IMR-90 (cell line): Measurements from ENCODE around the gene OTULINL. TPM values are rescaled to one million over a fixed set of nuclear protein-coding genes. Genes with fewer than 3 reads are reported as not detected.

Experiments used
- ATAC-seq: fragments of 200-7000 bp; cut with Tn5 transposase; 2 replicates; pipeline ENCODE4 v1.9.1; 2020; ENCODE audit warnings: low read depth, mild to moderate bottlenecking, moderate library complexity
- BruUV-seq: library from RNA; stranded (reverse); fragments of 400-500 nt; replicated peaks from 2 replicates; lab custom pipeline; 2021; lab: Mats Ljungman, UMichigan
- CTCF ChIA-PET: fragments of 300-600 bp; formaldehyde crosslinking; extraction: SDS; loops from one replicate; lab custom pipeline; 2021; ENCODE audit warnings: antibody characterized with exemption; lab: Yijun Ruan, JAX
- POLR2A ChIA-PET: fragments of 300-600 bp; sonication (Branson Sonifier 250); formaldehyde crosslinking; loops from one replicate; lab custom pipeline; 2022; ENCODE audit warnings: antibody characterized with exemption; ENCODE audit not compliant: unreplicated experiment; lab: Charles Lee
- DNase-seq: peaks from one replicate; pipeline ENCODE4 v3.0.0; 2013
- H2AFZ ChIP-seq: replicated peaks from 2 replicates; pipeline ENCODE3; 2013; ENCODE audit warnings: low read length, mild to moderate bottlenecking; ENCODE audit not compliant: poor library complexity
- H2AK5ac ChIP-seq: 2 replicates; pipeline ENCODE4 v1.6.1; 2013; ENCODE audit warnings: low read depth, low read length, inconsistent platforms
- H2AK9ac ChIP-seq: replicated peaks from 2 replicates; pipeline ENCODE3; 2013; ENCODE audit warnings: mild to moderate bottlenecking, low read depth, low read length, moderate library complexity; ENCODE audit not compliant: poor library complexity
- H2BK120ac ChIP-seq: 2 replicates; pipeline ENCODE4 v1.6.1; 2013; ENCODE audit warnings: low read depth, low read length, inconsistent platforms
- H2BK15ac ChIP-seq: 3 replicates; pipeline ENCODE4 v1.6.1; 2013; ENCODE audit warnings: low read depth, low read length, inconsistent platforms
- H2BK20ac ChIP-seq: 2 replicates; pipeline ENCODE4 v1.6.1; 2013; ENCODE audit warnings: low read depth, mild to moderate bottlenecking, inconsistent platforms, low read length, moderate library complexity
- H2BK5ac ChIP-seq: 2 replicates; pipeline ENCODE4 v1.6.1; 2013; ENCODE audit warnings: mild to moderate bottlenecking, low read depth, low read length, inconsistent platforms; ENCODE audit not compliant: poor library complexity, severe bottlenecking
- H3K14ac ChIP-seq: replicated peaks from 2 replicates; pipeline ENCODE4 v1.6.1; 2013; ENCODE audit warnings: low read depth, low read length, inconsistent platforms
- H3K18ac ChIP-seq: 2 replicates; pipeline ENCODE4 v1.6.1; 2013; ENCODE audit warnings: low read depth, low read length, control low read depth
- H3K23ac ChIP-seq: 2 replicates; pipeline ENCODE4 v1.6.1; 2013; ENCODE audit warnings: low read depth, low read length, inconsistent platforms
- H3K27ac ChIP-seq: 2 replicates; pipeline ENCODE4 v1.5.1; 2013; ENCODE audit warnings: mild to moderate bottlenecking, control low read depth, low read length; ENCODE audit not compliant: insufficient read depth
- H3K27me3 ChIP-seq: 2 replicates; pipeline ENCODE4 v1.6.1; 2013; ENCODE audit warnings: low read length; ENCODE audit not compliant: control insufficient read depth, insufficient read depth
- H3K36me3 ChIP-seq: 2 replicates; pipeline ENCODE4 v1.6.1; 2013; ENCODE audit warnings: low read length, mixed read lengths; ENCODE audit not compliant: control insufficient read depth, insufficient read depth
- H3K4ac ChIP-seq: 2 replicates; pipeline ENCODE4 v1.6.1; 2013; ENCODE audit warnings: low read depth, low read length, inconsistent platforms
- H3K4me1 ChIP-seq: 2 replicates; pipeline ENCODE4 v1.6.1; 2013; ENCODE audit warnings: low read length, mixed read lengths; ENCODE audit not compliant: control insufficient read depth, insufficient read depth
- H3K4me2 ChIP-seq: 2 replicates; pipeline ENCODE4 v1.6.1; 2013; ENCODE audit warnings: low read depth, mild to moderate bottlenecking, control low read depth, low read length, moderate library complexity
- H3K4me3 ChIP-seq: 2 replicates; pipeline ENCODE4 v1.5.1; 2013; ENCODE audit warnings: low read depth, mild to moderate bottlenecking, control low read depth, low read length, moderate library complexity; ENCODE audit not compliant: insufficient read depth
- H3K56ac ChIP-seq: 2 replicates; pipeline ENCODE4 v1.6.1; 2013; ENCODE audit warnings: low read length, inconsistent platforms; ENCODE audit not compliant: insufficient read depth; ENCODE audit errors: extremely low read depth
- H3K79me1 ChIP-seq, 2 experiments: 2 replicates each; pipeline ENCODE4 v1.6.1; 2013; ENCODE audit warnings: low read length in 2 of 2, inconsistent platforms in 1 of 2, low read depth in 1 of 2
- H3K9ac ChIP-seq: 2 replicates; pipeline ENCODE4 v1.6.1; 2013; ENCODE audit warnings: low read depth, low read length, control low read depth
- H3K9me1 ChIP-seq: 2 replicates; pipeline ENCODE4 v1.6.1; 2013; ENCODE audit warnings: low read length, inconsistent platforms; ENCODE audit not compliant: insufficient read depth
- H3K9me3 ChIP-seq: 2 replicates; pipeline ENCODE4 v1.6.1; 2013; ENCODE audit warnings: low read length; ENCODE audit not compliant: control insufficient read depth, insufficient read depth
- H4K20me1 ChIP-seq: 2 replicates; pipeline ENCODE4 v1.6.1; 2013; ENCODE audit warnings: low read length, inconsistent platforms; ENCODE audit not compliant: insufficient read depth
- H4K5ac ChIP-seq: 2 replicates; pipeline ENCODE4 v1.6.1; 2013; ENCODE audit warnings: mild to moderate bottlenecking, low read depth, low read length, control low read depth
- H4K8ac ChIP-seq, 2 experiments: 2 replicates each; pipeline ENCODE4 v1.6.1; 2013; ENCODE audit warnings: low read depth in 2 of 2, low read length in 2 of 2, control low read depth in 1 of 2, inconsistent platforms in 1 of 2
- H4K91ac ChIP-seq: 2 replicates; pipeline ENCODE4 v1.6.1; 2013; ENCODE audit warnings: low read depth, low read length, inconsistent platforms; ENCODE audit not compliant: insufficient read depth
- BHLHE40 ChIP-seq: fragments of 150-350 bp; IDR thresholded peaks from 2 replicates; pipeline ENCODE4 v1.6.1; 2016; ENCODE audit warnings: mild to moderate bottlenecking, low read depth, low read length
- CEBPB ChIP-seq: IDR thresholded peaks from 2 replicates; pipeline ENCODE4 v1.6.1; 2012; ENCODE audit warnings: low read depth, low read length, improper control_type of control experiment
- CHD1 ChIP-seq: IDR thresholded peaks from 2 replicates; pipeline ENCODE4 v1.6.1; 2012; ENCODE audit warnings: low read depth, low read length, improper control_type of control experiment
- FOS ChIP-seq: fragments of 150-350 bp; IDR thresholded peaks from 2 replicates; pipeline ENCODE4 v1.6.1; 2016; ENCODE audit warnings: low read depth, low read length
- MAZ ChIP-seq: IDR thresholded peaks from 2 replicates; pipeline ENCODE4 v1.6.1; 2012; ENCODE audit warnings: low read depth, mild to moderate bottlenecking, low read length, improper control_type of control experiment, moderate library complexity, borderline replicate concordance
- NFE2L2 ChIP-seq: fragments of 150-350 bp; IDR thresholded peaks from 2 replicates; pipeline ENCODE4 v1.6.1; 2016; ENCODE audit warnings: low read depth, mild to moderate bottlenecking, low read length
- POLR2A ChIP-seq: IDR thresholded peaks from 2 replicates; pipeline ENCODE4 v1.6.1; 2012; ENCODE audit warnings: mild to moderate bottlenecking, low read depth, low read length
- RAD21 ChIP-seq: IDR thresholded peaks from 2 replicates; pipeline ENCODE4 v1.6.1; 2012; ENCODE audit warnings: low read length, improper control_type of control experiment
- RCOR1 ChIP-seq: IDR thresholded peaks from 2 replicates; pipeline ENCODE4 v1.6.1; 2012; ENCODE audit warnings: mild to moderate bottlenecking, low read length, improper control_type of control experiment; ENCODE audit not compliant: insufficient replicate concordance
- RFX5 ChIP-seq: IDR thresholded peaks from 2 replicates; pipeline ENCODE4 v1.8.0; 2012; ENCODE audit warnings: low read depth, mild to moderate bottlenecking, low read length, moderate library complexity
- SMC3 ChIP-seq: fragments of 150-350 bp; IDR thresholded peaks from 2 replicates; pipeline ENCODE4 v1.6.1; 2016; ENCODE audit warnings: low read depth, mild to moderate bottlenecking, antibody characterized with exemption, low read length, moderate library complexity
- WGBS, 2 experiments: methylation state at CpG; one replicate each; pipeline versions ENCODE4 v1.1.5 to v1.1.7; 2013; ENCODE audit warnings: missing lambda C conversion rate in 2 of 2; ENCODE audit not compliant: insufficient read length in 1 of 2; ENCODE audit errors: extremely low coverage in 2 of 2; 5-methylcytosine and 5-hydroxymethylcytosine counted together
- dilution Hi-C: fragments of 300-500 bp; cut with HindIII; formaldehyde crosslinking; loops from one replicate; pipeline ENCODE4 v1.14.3; 2018; ENCODE audit warnings: low sequenced_read_pairs; ENCODE audit not compliant: unreplicated experiment
- in situ Hi-C: fragments of 300-500 bp; cut with MboI; formaldehyde crosslinking; loops from 3 replicates; pipeline ENCODE4 v1.14.3; 2019; ENCODE audit warnings: low sequenced_read_pairs, inconsistent platforms, mixed read lengths
- intact Hi-C: fragments of 100-400 bp; cut with micrococcal nuclease; formaldehyde crosslinking; loops from 2 replicates; pipeline ENCODE4 v1.10.0; 2022
- polyA plus RNA-seq, 3 experiments: library from polyadenylated mRNA; depleted of rRNA; stranded (reverse); fragments of >200 nt; gene quantifications; 2 replicates each; pipeline ENCODE4 v1.2.3, GENCODE V29; 2012; ENCODE audit warnings: low replicate concordance in 1 of 3
- total RNA-seq: library from RNA; depleted of rRNA; stranded (reverse); fragments of >200 nt; gene quantifications from 2 replicates; pipeline ENCODE4 v1.2.3, GENCODE V29; 2012
- TF ChIP-seq, protein P1 (sequence below): fragments of 150-350 bp; IDR thresholded peaks from 2 replicates; pipeline ENCODE4 v1.6.1; 2016; ENCODE audit warnings: low read depth, mild to moderate bottlenecking, low read length, moderate library complexity, borderline replicate concordance
- TF ChIP-seq, protein P2 (sequence below): conservative IDR thresholded peaks from 2 replicates; pipeline ENCODE4 v1.5.1; 2012; ENCODE audit warnings: mild to moderate bottlenecking, low read depth, low read length, improper control_type of control experiment
- TF ChIP-seq, protein P3 (sequence below): fragments of 150-350 bp; IDR thresholded peaks from 2 replicates; pipeline ENCODE4 v1.6.1; 2017; ENCODE audit warnings: mild to moderate bottlenecking, antibody characterized with exemption, low read length, low read depth

OTULINL gene
- total and polyA plus RNA-seq, 2 of the 4 experiments (the other 2 are of a cell fraction): 0.09 to 0.18 TPM

DNA sequence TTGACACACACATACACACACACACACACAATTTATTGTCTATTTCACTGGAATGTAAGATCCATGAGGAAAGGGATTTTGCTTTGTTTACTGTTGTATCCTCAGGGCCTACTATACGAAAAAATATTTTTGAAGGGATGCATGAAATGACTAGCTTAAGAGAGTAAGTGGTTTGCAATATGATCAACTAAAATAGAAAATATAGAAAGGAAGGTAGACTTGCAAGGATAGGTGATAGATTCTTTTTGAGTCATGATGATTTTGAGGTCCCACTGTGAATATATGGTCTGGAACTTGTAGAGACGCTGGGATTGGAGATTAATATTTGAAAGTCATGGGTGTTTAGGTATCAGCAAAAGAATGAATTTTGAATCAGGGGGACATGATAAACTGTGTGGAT lies 54.1 kb downstream of the OTULINL start:
- H2AK9ac ChIP-seq: no peak overlapping the region
- no peak overlapping the region for H3K4ac ChIP-seq
- no peak overlapping the region for H4K5ac ChIP-seq
- no peak overlapping the region for H3K18ac ChIP-seq
- H2AFZ ChIP-seq: no peak overlapping the region
- ChIA-PET POLR2A (no interaction called here), CTCF (no interaction called here)
- H3K27ac ChIP-seq: no peak overlapping the region
- no peaks in the 10 kb centered on the region for H4K20me1 ChIP-seq
- H3K9me1 ChIP-seq: no peaks in the 10 kb centered on the region
- no CpG with 5 or more reads among the region's 2 CpGs for WGBS, 2 experiments
- no peaks in the 10 kb centered on the region for H3K36me3 ChIP-seq
- intact Hi-C loops: no loop called here
- H2AK5ac ChIP-seq: no peak overlapping the region
- H3K4me3 ChIP-seq: no peak overlapping the region
- H4K8ac ChIP-seq: no peak overlapping the region
- no peaks in the 10 kb centered on the region for H3K79me1 ChIP-seq
- no TSS peak for BruUV-seq
- H2BK15ac ChIP-seq: no peak overlapping the region
- no peak for TF ChIP-seq NFE2L2
- no peak for TF ChIP-seq RCOR1
- TF ChIP-seq, protein P1, sequence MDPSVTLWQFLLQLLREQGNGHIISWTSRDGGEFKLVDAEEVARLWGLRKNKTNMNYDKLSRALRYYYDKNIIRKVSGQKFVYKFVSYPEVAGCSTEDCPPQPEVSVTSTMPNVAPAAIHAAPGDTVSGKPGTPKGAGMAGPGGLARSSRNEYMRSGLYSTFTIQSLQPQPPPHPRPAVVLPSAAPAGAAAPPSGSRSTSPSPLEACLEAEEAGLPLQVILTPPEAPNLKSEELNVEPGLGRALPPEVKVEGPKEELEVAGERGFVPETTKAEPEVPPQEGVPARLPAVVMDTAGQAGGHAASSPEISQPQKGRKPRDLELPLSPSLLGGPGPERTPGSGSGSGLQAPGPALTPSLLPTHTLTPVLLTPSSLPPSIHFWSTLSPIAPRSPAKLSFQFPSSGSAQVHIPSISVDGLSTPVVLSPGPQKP: no peak
- no peak for TF ChIP-seq RAD21
- no peak for TF ChIP-seq CHD1
- TF ChIP-seq, protein P2, sequence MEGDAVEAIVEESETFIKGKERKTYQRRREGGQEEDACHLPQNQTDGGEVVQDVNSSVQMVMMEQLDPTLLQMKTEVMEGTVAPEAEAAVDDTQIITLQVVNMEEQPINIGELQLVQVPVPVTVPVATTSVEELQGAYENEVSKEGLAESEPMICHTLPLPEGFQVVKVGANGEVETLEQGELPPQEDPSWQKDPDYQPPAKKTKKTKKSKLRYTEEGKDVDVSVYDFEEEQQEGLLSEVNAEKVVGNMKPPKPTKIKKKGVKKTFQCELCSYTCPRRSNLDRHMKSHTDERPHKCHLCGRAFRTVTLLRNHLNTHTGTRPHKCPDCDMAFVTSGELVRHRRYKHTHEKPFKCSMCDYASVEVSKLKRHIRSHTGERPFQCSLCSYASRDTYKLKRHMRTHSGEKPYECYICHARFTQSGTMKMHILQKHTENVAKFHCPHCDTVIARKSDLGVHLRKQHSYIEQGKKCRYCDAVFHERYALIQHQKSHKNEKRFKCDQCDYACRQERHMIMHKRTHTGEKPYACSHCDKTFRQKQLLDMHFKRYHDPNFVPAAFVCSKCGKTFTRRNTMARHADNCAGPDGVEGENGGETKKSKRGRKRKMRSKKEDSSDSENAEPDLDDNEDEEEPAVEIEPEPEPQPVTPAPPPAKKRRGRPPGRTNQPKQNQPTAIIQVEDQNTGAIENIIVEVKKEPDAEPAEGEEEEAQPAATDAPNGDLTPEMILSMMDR: no peak
- TF ChIP-seq BHLHE40: no peak
- no peak for TF ChIP-seq MAZ
- TF ChIP-seq, protein P3, sequence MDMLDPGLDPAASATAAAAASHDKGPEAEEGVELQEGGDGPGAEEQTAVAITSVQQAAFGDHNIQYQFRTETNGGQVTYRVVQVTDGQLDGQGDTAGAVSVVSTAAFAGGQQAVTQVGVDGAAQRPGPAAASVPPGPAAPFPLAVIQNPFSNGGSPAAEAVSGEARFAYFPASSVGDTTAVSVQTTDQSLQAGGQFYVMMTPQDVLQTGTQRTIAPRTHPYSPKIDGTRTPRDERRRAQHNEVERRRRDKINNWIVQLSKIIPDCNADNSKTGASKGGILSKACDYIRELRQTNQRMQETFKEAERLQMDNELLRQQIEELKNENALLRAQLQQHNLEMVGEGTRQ: no peak
- TF ChIP-seq POLR2A: no peak
- TF ChIP-seq SMC3: no peak
- TF ChIP-seq RFX5: no peak
- TF ChIP-seq FOS: no peak
- TF ChIP-seq CEBPB: no peak
- H3K9me3 ChIP-seq: no peaks in the 10 kb centered on the region
- no peak overlapping the region for H2BK5ac ChIP-seq
- DNase-seq (no peak), ATAC-seq (no peak)
- no peak overlapping the region for H4K91ac ChIP-seq
- no peak overlapping the region for H3K14ac ChIP-seq
- H3K4me2 ChIP-seq: no peak overlapping the region
- H2BK20ac ChIP-seq: no peak overlapping the region
- dilution Hi-C loops: no loop called here
- H2BK120ac ChIP-seq: no peak overlapping the region
- no peak overlapping the region for H3K23ac ChIP-seq
- in situ Hi-C loops: no loop called here
- no peaks in the 10 kb centered on the region for H3K4me1 ChIP-seq
- no peak overlapping the region for H3K56ac ChIP-seq
- no peak overlapping the region for H3K9ac ChIP-seq
- peaks cover 14% of the 10 kb centered on the region for H3K27me3 ChIP-seq
